MCF 10A (cell line): Measurements from ENCODE around the gene ARHGAP22. TPM values are rescaled to one million over a fixed set of nuclear protein-coding genes. Genes with fewer than 3 reads are reported as not detected.

Experiments
- BruUV-seq: library from RNA; stranded (reverse); fragments of 400-500 nt; replicated peaks from 2 replicates; lab custom pipeline; 2021; lab: Mats Ljungman, UMichigan
- CTCF ChIA-PET: fragments of 300-600 bp; sonication (Branson Sonifier 250); formaldehyde crosslinking; extraction: SDS; loops from one replicate; lab custom pipeline; 2021; ENCODE audit warnings: antibody characterized with exemption, inconsistent platforms; lab: Yijun Ruan, JAX
- POLR2A ChIA-PET: fragments of 300-600, 350-650 bp; sonication (Branson Sonifier 250); formaldehyde crosslinking; extraction: SDS; loops from one replicate; lab custom pipeline; 2020; ENCODE audit warnings: antibody characterized with exemption, inconsistent platforms; lab: Yijun Ruan, JAX
- DNase-seq: peaks from one replicate; pipeline ENCODE4 v3.0.0-alpha.2; 2018; ENCODE audit not compliant: unreplicated experiment
- H3K27ac Mint-ChIP-seq: one replicate; pipeline ENCODE4 v1.8.0; 2022; ENCODE audit warnings: mild to moderate bottlenecking, low read depth, mixed read lengths; ENCODE audit not compliant: unreplicated experiment
- H3K27me3 Mint-ChIP-seq: one replicate; pipeline ENCODE4 v1.8.0; 2022; ENCODE audit warnings: mixed read lengths; ENCODE audit not compliant: insufficient read depth, unreplicated experiment
- H3K36me3 Mint-ChIP-seq: one replicate; pipeline ENCODE4 v1.8.0; 2022; ENCODE audit warnings: mild to moderate bottlenecking, moderate library complexity, mixed read lengths; ENCODE audit not compliant: insufficient read depth, unreplicated experiment
- H3K4me1 Mint-ChIP-seq: one replicate; pipeline ENCODE4 v1.8.0; 2022; ENCODE audit warnings: mixed read lengths; ENCODE audit not compliant: insufficient read depth, unreplicated experiment
- H3K4me3 Mint-ChIP-seq: one replicate; pipeline ENCODE4 v1.8.0; 2022; ENCODE audit warnings: mild to moderate bottlenecking, moderate library complexity, mixed read lengths; ENCODE audit not compliant: unreplicated experiment
- H3K9me3 Mint-ChIP-seq: one replicate; pipeline ENCODE4 v1.8.0; 2022; ENCODE audit warnings: mixed read lengths; ENCODE audit not compliant: unreplicated experiment
- intact Hi-C: fragments of 100-400 bp; cut with micrococcal nuclease; formaldehyde crosslinking; loops from 2 replicates; pipeline ENCODE4 v1.14.1; 2022
- total RNA-seq: library from RNA; stranded (reverse); gene quantifications from 2 replicates; pipeline ENCODE4 v1.2.3, GENCODE V29; 2022
- TF ChIP-seq, protein P1 (sequence below): fragments of 200-600 bp; IDR thresholded peaks from one replicate; pipeline ENCODE4 v1.8.0; 2022; ENCODE audit warnings: antibody characterized with exemption, mild to moderate bottlenecking; ENCODE audit not compliant: unreplicated experiment

The ARHGAP22 gene
- total RNA-seq, 1 experiment from 2014 or later = 6.3 TPM

DNA sequence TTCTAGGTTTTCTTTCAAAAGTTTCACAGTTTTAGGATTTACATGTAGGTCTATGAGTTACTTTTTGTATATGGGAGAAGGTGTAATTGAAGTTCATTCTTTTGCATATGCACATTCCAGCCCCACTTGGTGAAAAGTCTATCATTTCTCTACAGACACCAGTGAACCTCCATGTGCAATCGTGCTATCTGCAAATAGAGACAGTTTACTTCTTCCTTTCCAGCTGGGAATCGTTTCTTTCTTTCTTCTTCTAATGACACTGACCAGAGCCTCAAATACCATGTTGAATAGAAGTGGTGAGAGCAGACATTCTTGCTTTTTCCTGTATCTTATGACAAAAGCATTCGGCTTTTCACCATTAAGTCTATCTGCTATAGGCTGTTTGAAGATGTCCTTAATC, 122.7 kb downstream of the ARHGAP22 start:
- TF ChIP-seq, protein P1, sequence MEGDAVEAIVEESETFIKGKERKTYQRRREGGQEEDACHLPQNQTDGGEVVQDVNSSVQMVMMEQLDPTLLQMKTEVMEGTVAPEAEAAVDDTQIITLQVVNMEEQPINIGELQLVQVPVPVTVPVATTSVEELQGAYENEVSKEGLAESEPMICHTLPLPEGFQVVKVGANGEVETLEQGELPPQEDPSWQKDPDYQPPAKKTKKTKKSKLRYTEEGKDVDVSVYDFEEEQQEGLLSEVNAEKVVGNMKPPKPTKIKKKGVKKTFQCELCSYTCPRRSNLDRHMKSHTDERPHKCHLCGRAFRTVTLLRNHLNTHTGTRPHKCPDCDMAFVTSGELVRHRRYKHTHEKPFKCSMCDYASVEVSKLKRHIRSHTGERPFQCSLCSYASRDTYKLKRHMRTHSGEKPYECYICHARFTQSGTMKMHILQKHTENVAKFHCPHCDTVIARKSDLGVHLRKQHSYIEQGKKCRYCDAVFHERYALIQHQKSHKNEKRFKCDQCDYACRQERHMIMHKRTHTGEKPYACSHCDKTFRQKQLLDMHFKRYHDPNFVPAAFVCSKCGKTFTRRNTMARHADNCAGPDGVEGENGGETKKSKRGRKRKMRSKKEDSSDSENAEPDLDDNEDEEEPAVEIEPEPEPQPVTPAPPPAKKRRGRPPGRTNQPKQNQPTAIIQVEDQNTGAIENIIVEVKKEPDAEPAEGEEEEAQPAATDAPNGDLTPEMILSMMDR = no peak
- Mint-ChIP-seq H3K4me3 (no peak overlapping the region), H3K9me3 (no peaks in the 10 kb centered on the region), H3K36me3 (no peaks in the 10 kb centered on the region), H3K27me3 (no peaks in the 10 kb centered on the region), H3K27ac (no peak overlapping the region), H3K4me1 (no peaks in the 10 kb centered on the region)
- POLR2A ChIA-PET = no interaction called here
- intact Hi-C loops = no loop called here
- no peak for DNase-seq
- CTCF ChIA-PET = interaction anchor here (0.6 to 1.1 kb wide), 3 partner anchors 10 to 191 kb away, joined by 3 to 4 read pairs (median 3); no protein-coding TSS in a partner anchor
- BruUV-seq = no TSS peak

- BruUV-seq = no TSS peak
- POLR2A ChIA-PET = no interaction called here
- Mint-ChIP-seq H3K27ac (no peak overlapping the region), H3K4me3 (no peak overlapping the region), H3K9me3 (no peaks in the 10 kb centered on the region), H3K36me3 (no peaks in the 10 kb centered on the region), H3K27me3 (no peaks in the 10 kb centered on the region), H3K4me1 (no peaks in the 10 kb centered on the region)
- intact Hi-C loops = no loop called here
- CTCF ChIA-PET = interaction anchor here (0.6 to 1.1 kb wide), 4 partner anchors 11 to 48 kb away, joined by 3 to 4 read pairs (median 4); no protein-coding TSS in a partner anchor
- DNase-seq = no peak
- TF ChIP-seq, protein P1 = no peak
Observed at GRCh38 chr10:48481385-48481784, 123.5 kb downstream of the ARHGAP22 start.

GRCh38 chr10:48480397-48481374, 124.2 kb downstream of the ARHGAP22 start:
- no peak for DNase-seq
- ChIA-PET POLR2A (no interaction called here), CTCF (interaction anchor here (0.6 to 1.1 kb wide), 4 partner anchors 11 to 176 kb away, joined by 3 to 4 read pairs (median 3); no protein-coding TSS in a partner anchor)
- Mint-ChIP-seq H3K36me3 (no peaks in the 10 kb centered on the region), H3K4me1 (no peaks in the 10 kb centered on the region), H3K27ac (no peak overlapping the region), H3K27me3 (no peaks in the 10 kb centered on the region), H3K9me3 (no peaks in the 10 kb centered on the region), H3K4me3 (no peak overlapping the region)
- intact Hi-C loops = no loop called here
- BruUV-seq = no TSS peak
- TF ChIP-seq, protein P1 = no peak
